GM04503 (cell line): ENCODE measurements around the gene PPP1R3C.

Experiments
- DNase-seq: peaks from one replicate; pipeline ENCODE4 v3.0.0-alpha.2; 2012; ENCODE audit warnings: low read depth

The PPP1R3C gene

DNA sequence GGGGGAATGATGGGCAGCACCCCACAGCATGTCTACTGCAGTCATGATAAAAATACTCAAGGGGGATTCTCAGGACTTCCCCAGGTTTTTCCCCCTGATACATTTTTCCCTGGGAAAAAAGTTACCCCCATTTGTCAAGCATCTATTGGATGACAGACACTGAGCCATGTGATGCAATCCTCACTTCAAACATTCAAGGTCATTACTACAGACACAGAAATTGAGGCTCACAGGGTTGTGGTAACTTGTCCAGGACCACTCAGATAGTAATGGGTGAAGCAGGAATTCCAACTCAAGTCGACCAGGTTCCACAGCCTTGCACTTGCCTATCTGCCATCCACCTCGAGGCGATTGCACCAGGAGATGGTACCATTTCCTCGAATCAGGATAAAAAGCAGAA is 31.7 kb downstream of the PPP1R3C start:
- DNase-seq = no peak

DNA sequence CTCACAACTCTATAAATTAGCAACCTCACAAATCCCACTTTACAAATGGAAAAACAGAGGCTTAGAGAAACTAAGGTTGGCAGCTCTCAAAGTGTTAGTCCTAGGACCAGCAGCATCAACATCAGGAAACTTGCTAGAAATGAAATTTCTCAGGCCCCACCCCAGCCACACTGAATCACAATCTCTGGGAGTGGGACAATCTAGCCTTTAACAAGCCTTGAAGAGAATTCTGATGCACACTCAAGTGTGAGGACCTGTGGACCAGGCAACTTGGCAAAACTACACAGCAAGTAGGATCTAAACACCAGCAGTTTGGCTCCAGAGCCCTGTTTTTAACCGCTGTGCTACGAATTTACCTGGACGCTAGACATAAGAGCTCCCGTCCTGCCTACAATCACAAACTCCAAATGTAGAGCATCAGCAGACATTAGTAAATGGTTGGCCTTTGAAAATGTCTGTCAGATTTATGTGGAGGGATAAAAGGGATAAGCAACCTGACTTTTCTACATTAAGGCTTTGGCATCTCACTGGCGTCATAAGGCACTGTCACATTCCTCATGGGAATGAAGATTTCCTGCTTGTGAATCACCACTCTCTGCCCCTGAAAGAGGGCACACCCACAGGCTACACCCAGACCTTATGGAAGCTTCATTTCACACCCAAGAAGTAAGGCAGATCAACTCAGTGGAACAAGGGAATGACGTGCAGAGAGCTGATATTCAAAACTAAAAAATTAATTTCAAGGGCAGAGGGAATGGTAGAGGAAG is 34.5 kb downstream of the PPP1R3C start:
- DNase-seq = no peak

DNA sequence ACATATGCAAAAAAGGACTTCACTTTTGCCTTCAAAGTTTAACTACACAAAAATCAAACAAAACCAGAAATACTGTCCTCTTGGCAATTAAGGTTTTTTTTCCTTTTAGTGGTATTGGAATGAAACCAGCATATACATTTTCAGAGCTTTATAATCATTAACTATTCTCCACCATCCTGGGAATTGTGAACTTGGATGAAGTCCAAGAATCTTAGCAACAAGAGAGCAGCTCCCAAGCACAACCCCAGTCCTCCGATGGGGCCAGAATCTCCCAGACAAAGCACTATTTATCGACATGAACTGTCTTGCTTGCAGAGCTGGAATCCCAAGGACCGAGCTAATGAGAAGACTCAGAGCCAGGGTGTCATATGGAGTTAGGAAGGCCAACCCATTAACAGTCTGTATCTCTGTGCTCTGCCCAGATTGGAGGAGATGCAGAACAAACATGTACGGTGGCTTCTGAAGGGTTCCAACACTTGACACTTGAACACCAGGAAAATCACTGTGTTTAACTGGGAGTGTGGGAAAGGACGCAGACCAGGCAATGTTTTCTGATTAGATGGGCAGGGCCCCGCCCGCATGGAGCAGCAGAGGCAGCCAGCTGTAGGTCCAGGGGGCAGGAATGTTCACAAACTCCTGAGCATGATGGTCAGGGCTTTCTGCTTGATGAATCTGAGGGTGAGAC is 35.5 kb downstream of the PPP1R3C start:
- DNase-seq = no peak

DNA sequence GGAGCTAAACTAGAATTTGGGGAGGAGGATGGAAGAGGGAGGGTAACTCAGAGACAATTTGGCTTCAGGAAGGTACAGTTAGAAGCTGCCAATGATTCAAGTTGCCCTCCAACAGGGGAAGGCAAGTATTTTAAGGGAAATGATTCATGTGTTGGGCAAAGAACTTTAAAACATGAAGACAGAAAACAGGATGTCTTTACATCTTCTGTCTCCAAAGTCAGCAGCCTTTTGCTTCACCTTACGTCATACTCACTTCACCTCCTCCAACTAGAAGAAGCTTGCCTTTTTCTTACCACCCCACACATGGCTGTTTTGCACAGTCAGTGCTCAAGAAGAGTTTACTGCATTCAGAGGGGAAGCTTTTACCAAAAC is 36.1 kb downstream of the PPP1R3C start:
- no peak for DNase-seq

DNA sequence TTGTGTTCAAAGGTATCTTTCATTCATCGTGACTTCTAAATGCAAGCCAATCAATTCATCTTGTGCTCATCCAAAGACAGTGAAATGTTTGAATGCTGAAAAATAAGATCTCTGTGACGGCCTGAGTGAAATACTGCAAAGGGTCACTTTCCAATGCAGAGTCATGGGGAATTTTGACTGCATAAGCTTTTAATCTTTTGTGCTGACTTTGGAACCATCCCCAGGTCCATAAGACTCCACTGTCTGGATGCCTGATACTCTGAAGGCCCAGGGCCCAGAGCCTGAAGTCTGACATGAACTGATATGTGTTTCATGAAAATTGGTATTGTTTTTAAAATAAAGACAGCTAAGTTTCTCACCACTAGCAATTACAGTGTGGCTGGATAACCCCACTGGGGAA is 39.0 kb downstream of the PPP1R3C start:
- no peak for DNase-seq

DNA sequence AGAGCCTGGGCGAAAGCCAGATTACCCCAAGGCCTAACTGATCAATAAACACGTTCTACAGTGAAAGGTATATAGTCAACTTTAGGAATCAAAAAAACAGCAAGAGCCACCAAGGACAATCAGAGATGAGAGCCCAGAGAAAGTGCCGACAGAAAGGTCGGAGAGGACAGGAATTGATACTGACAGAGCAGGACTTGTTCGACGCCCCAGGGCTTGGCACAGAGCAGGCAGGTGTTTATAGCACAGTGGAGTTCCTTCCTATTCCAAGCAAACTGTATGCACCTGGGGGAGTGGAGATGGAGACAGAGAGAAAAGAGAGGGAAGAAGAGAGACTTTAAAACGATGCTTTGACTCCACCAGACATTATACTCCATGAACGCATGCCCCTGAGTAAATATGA is 39.5 kb downstream of the PPP1R3C start:
- DNase-seq = no peak

DNA sequence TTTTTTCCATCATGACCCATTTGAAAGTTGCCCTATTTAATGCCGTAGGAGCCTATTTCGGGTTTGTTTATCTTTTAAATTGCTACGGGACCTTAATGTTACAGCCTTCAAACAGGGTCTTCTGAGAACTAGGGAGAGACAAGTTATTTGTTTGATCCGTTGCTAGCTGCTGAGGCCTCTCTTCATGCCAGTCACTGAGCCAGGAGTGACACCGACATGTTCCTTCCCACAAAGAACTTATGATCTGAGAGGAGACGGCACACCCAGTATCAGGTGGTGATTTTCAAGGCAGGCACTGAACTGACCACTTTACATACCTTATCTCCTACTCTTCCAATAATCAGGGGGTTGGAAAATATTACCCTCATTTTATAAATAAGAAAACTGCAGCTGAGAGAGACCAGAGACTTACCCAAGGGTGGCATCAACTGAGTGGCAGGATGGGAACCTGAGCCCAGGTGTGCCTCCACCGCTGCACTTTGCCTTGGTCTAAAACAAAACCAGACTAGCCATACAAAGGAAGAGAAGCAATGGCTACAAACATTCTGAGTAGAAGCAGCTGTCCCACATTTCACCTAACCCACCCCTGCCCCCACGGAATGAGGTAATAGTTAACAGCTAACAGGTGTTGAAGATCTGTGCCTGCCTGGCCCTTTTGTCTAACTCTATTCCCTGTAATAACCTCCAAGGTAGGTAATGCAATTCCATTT is 40.5 kb downstream of the PPP1R3C start:
- no peak for DNase-seq

DNA sequence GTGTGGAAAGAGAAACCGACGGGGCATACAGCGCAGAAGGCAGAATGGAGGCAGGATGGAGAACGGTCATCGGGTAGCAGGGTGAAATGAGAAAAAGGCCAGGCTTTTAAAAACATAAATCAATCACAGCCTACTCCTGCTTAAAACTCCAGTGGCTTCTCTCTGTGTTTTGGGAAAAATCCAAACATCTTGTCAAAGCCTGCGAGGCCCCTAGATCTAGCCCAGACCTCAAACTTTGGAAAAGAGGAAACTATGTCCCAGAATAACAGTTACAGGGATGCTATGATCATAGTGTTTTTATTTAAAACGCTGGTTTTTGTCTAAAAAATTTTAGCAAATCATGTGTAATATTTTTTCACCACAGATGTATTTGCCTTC is 41.1 kb downstream of the PPP1R3C start:
- no peak for DNase-seq

DNA sequence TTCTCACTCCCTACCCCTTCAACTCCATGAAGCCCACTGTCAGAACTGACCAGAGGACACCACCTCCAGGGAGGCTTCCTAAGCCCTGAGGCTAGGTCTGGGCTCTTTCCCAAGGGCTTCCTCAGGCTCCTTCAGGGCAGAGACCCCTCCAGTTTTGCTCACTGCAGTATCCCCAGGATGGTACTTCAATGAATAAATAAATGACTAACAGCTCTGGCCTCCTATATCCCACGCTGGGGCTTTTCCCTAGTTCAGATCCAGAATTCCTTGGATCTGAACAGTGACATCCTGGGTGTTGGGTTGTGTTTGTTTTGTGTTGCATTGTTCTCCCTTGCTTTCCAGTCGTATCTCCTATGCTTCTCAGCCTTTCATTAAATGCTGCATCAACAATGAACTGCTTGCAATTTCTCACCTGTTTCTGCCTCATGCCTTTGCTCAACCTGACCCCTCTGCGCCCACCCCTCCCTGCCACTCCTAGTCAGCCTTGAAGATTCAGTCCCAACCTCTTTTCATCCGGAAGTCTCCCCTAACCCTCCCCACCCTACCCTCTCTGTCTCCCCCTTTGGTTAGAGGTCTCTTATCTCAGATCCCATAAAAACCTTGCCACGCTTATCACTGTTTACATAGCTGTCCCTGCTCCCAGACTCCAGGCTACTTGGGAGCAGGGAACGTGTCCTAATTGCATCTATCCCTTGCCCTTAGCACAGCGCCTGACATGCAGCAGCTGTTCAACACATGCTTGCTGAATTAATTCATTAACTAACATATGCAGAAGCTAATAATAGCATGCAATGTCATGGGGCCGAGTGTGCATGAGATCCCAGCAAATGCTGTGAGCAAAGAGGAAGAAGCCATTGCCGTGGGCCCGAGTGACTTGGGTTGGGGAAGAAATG is 41.7 kb downstream of the PPP1R3C start:
- no peak for DNase-seq

DNA sequence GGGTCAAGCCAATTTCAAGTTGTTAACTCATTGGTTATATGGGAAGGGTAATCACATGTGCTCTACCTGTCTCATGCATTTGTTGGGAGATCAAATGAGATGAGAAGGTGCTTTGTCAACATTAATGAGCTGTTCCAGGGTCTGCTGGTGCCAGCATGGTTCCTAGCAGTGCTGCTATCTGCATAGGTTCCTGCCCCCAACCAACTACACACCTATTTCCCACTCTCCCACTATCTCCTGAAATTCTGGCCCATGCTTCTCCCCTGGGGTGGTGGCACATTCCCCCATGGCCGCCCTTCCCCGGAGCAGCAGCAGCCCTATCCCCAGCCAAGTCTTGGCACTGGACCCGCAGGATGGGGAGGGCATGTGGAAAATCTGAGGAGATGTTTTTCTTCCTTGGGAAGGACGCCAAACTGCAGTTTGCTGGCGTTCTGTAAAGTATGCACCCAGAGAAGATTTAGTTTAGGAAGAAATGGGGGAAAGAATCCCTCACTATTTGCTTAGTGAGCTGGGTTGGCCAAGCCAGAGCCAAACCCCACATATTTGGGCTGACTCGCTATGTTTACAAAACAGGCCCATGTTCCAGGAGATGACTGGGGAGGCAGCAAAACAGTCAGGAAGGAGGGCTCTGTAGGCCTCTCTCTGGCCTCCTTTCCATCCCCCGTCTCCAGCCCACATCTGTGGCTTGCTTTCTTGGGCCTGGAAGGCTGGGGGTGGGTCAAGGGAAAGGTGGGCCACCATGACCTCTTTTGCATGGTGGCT is 42.5 kb downstream of the PPP1R3C start:
- DNase-seq = peak; percentile 96

DNA sequence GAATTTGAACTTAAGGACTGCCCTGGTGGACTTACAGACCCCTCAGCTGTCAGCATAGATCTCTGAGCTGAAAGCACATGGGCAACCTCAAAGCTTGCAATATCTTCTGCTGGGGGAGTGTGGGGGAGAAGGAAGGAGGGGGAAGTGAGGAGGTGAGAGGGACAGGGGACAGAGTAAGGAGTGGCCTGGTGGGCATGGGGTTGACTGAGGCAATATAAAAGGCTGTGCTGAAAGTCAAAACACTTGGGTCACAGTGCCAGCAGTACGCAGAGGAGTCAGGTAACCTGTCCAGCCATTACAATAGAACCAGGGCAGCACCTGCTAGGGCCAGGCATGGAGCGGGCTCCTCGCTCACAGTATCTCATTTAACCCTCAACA is 43.2 kb downstream of the PPP1R3C start:
- DNase-seq = no peak

DNA sequence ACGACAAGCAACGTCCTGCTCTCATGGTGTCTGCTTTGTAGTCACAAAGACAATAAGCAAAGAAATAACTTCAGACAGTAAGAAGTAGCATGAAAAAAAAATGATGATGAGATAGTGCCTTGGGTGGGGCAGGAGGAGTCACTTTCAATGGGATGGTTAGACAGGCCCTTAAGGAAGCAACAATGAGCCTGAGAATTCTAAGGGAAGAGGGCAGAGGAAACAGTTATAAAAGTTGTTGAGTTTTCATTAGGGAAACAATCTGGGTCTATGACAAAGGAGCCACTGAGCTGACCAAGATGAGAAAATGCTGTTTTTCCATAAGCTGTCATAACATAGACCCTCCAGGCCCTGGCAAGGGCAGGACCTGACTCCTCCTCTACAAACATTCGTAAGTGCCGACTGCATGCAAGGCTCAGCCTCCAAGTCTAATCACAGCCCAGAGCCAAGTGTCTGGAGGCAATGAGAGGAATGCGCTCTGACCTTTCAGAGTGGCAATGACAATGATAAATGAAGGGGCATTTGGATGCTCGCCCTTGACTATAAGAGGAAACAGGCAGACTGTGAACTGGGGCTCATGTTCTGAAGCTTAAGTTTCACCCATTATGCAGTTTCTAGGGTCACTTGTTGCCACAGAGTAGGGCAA is 43.7 kb downstream of the PPP1R3C start:
- DNase-seq = peak; percentile 80

DNA sequence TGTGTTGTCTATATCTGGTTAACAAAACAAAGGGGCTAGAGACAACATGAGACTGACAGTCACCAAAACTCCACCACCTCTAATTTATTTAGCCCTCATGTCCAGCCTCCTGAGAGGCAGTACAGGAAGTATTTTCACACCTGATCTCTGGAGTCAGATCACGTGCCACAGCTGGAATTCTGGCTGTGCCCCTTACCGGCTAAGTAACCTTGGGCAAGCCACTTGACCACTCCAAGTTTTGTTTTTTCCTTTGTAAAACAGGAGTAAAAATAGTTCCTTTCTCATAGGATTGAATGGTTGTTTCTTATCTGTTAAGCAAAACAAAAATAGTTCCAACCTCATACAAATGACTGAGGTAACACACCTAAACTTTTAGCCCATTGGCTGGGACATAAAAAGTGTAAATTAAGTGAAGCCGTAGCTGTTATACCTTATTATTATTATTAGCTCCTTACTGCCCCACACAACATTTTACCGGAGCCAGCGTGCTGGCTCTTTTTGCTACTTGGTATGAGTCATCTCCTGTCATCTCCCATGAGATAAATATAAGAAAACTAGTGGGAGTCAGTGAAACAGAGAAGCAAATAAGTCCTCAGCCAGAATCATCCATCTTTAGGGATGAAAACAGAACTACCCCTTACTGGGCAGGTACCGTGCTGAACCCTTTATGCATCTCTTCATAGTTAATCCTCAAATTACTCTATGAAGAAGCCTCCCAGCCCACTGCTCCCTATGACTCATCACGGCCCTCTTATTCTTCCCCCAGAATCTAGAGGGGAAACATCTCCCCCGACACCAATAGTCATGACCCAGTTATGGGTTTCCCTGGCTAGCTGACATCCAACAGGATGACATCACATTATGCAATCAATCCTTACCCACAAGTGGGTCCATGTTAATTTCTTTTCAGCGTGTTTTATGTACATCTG is 44.9 kb downstream of the PPP1R3C start:
- DNase-seq = no peak

DNA sequence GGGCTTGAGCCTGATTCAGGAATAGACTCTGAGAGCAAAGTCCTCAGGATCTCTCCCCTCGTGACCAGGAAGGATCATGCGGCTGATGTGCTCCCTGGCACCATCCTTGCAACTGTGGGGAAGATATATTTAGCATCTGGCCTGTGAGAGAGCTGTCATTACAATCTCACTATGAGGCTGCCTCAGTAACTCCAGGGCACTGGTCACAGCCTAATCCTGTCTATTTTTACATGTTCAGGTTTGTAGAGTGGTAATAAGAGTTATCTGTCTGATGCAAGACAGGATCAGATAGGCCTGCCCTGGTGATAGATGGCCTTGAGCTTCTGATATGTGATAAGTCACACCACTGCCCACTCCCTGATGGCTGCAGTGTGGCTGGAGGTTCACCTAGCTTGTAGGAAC is 50.7 kb downstream of the PPP1R3C start:
- no peak for DNase-seq

DNA sequence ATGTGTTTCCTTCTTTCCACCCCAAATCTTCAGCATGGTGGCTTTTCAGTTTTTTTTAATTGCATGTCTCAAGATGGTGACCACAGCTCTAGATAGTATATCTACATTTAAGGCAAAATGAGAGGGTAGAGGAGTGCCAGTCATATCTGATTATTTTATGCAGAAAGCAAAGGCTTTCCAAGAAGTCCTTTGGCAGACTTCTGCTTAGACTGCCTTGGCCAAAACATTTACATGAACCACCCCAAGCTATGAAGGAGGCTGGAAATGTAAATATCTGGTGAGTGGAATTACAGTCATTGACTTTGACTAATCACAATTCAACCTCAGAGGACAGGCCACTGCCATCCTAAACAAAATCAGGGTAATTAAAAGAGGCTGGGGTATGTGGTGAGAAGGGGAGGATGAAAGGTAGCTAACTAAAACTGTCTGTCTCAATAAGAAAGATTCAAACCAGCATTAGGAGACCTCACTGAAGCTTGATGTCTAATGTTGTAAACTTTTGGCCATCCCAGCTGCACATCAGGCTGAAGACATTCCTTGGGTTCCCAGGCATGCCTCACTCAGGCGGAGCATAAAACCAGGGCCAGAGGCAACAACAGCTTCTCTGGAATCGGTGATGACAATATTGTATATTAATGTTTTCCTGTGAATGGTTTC is 53.4 kb downstream of the PPP1R3C start:
- no peak for DNase-seq
